Upper lobe of right lung (tissue), 1 donor: ENCODE measurements around the gene PDE9A. TPM values are rescaled to one million over a fixed set of nuclear protein-coding genes. Genes with fewer than 3 reads are reported as not detected.
A peak's percentile ranks its signal among the peaks of the same experiment; 100 is the strongest.

ENCODE experiments used
- ATAC-seq: fragments of 200-7000 bp; cut with Tn5 transposase; one replicate; pipeline ENCODE4 v1.9.1; 2020; ENCODE audit warnings: mild to moderate bottlenecking, moderate library complexity
- DNase-seq: peaks from one replicate; pipeline ENCODE4 v3.0.0-alpha.2; 2020
- H3K27ac ChIP-seq: fragments of 200-600 bp; one replicate; pipeline ENCODE4 v1.8.0; 2022
- H3K27me3 ChIP-seq: fragments of 200-600 bp; one replicate; pipeline ENCODE4 v1.8.0; 2022; ENCODE audit warnings: mild to moderate bottlenecking
- H3K36me3 ChIP-seq: fragments of 200-600 bp; one replicate; pipeline ENCODE4 v1.8.0; 2022
- H3K4me1 ChIP-seq: fragments of 200-600 bp; one replicate; pipeline ENCODE4 v1.8.0; 2022
- H3K4me3 ChIP-seq: fragments of 200-600 bp; one replicate; pipeline ENCODE4 v1.8.0; 2022; ENCODE audit warnings: mild to moderate bottlenecking
- H3K9me3 ChIP-seq: fragments of 200-600 bp; one replicate; pipeline ENCODE4 v1.8.0; 2022
- CTCF ChIP-seq: fragments of 200-600 bp; IDR thresholded peaks from one replicate; pipeline ENCODE4 v1.8.0; 2022; ENCODE audit warnings: antibody characterized with exemption
- intact Hi-C: fragments of 100-400 bp; cut with DNase I; formaldehyde crosslinking; loops from one replicate; pipeline ENCODE4 v1.11.0; 2022
- total RNA-seq: library from RNA; stranded (reverse); fragmentation: NEBNext Ultra II Directional; extraction: Animal tissue kit (Norgen Biotek cat#: 25700); gene quantifications from one replicate; pipeline ENCODE4 v1.2.1, GENCODE V29; 2021
- donor health status: DM: no; HTN: yes; CAD: no; lungs with severe emphysema.

The PDE9A gene
- total RNA-seq, 1 donor from 2014 or later, result 15.3 TPM

GRCh38 chr21:42777064-42777756 is 123.8 kb downstream of the PDE9A start:
- H3K27ac ChIP-seq, result no peak overlapping the region
- intact Hi-C loops, result no loop called here
- no peak overlapping the region for H3K4me3 ChIP-seq
- DNase-seq (no peak), ATAC-seq (peak; percentile 7)
- H3K36me3 ChIP-seq, result no peaks in the 10 kb centered on the region
- H3K4me1 ChIP-seq, result peaks cover 11% of the 10 kb centered on the region
- H3K9me3 ChIP-seq, result no peaks in the 10 kb centered on the region
- H3K27me3 ChIP-seq, result peaks cover 7% of the 10 kb centered on the region
- TF ChIP-seq CTCF, result no peak

DNA sequence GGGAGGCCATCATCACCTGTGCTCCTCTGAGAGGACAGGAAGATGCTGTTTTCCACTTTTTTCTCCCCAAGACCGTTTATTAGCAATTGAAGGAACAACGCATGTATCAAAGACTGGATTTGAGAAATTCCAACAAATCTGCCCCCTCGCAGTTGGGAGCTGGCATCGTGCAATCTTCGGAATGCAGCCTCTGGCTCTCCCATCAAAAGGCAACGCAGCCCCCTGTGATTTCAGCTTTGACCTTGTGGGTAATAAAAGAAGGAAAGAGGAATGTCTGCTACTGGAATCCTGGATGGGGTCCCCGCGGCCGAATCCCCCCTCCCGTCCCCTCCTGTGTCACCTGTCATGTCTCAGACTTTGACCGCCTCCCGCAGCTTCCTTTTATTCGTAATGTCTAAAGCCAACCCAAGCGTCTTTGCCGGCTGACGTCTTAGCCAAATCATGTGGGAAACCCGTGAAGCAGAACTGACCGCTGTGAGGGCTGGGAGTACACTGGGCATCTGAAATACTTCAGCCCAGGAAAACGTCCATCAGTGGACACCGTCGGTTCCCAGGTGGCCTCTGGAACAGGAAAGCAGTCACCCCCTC is 124.4 kb downstream of the PDE9A start:
- no peak for TF ChIP-seq CTCF
- intact Hi-C loops, result no loop called here
- Histone ChIP-seq H3K27ac (no peak overlapping the region), H3K9me3 (no peaks in the 10 kb centered on the region), H3K4me3 (no peak overlapping the region), H3K36me3 (no peaks in the 10 kb centered on the region), H3K4me1 (peaks cover 11% of the 10 kb centered on the region), H3K27me3 (peaks cover 7% of the 10 kb centered on the region)
- DNase-seq (no peak), ATAC-seq (peak; percentile 38)

DNA sequence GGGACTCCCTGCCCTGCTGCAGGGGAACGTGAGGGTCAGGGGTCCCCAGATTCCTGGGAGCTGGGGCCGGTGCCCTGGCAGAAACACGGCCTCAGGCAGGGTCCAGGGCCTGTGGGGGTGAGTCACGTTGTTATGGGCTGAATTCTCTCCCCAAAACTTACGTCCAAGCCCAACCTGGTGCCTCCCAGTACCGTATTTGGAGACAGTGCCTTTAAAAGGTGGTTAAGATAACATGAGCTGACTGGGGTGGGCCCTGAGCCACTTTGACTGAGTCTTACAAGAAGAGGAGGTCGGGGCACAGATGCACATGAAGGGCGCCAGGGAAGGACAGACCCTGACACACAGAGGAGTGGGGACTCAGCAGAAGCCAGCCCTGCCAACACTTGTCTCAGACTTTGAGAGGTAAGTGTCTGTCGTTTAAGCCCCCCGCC is 126.0 kb downstream of the PDE9A start:
- Histone ChIP-seq H3K27me3 (peaks cover 7% of the 10 kb centered on the region), H3K4me1 (peaks cover 19% of the 10 kb centered on the region), H3K27ac (no peak overlapping the region), H3K4me3 (no peak overlapping the region), H3K36me3 (no peaks in the 10 kb centered on the region), H3K9me3 (no peaks in the 10 kb centered on the region)
- DNase-seq (no peak), ATAC-seq (no peak)
- no peak for TF ChIP-seq CTCF
- intact Hi-C loops, result no loop called here

DNA sequence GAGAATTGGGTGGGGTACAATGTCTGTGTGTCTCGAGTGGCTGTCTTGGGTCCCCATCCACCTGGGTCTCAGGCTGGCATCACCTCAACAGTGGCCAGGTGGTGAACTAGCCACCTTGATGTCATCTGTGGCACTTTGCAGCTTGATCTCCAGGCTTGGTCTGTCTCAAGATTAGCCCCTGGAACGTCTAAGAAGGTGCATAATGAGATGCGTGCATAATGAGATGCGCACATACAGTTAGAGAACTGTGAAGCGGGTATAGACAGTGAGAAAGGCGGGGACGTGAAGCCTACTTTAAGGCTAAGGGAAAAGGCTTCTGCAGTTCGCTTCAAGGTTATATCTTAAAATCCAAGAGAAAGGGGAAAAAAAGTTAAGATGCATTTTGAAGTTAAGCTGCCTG is 127.2 kb downstream of the PDE9A start:
- no peak for TF ChIP-seq CTCF
- peaks cover 7% of the 10 kb centered on the region for H3K27me3 ChIP-seq
- no peaks in the 10 kb centered on the region for H3K36me3 ChIP-seq
- H3K9me3 ChIP-seq, result no peaks in the 10 kb centered on the region
- ATAC-seq, result no peak
- DNase-seq, result no peak
- peaks cover 19% of the 10 kb centered on the region for H3K4me1 ChIP-seq
- H3K27ac ChIP-seq, result no peak overlapping the region
- intact Hi-C loops, result no loop called here
- no peak overlapping the region for H3K4me3 ChIP-seq

GRCh38 chr21:42781150-42781970 is 127.9 kb downstream of the PDE9A start:
- intact Hi-C loops, result no loop called here
- Histone ChIP-seq H3K9me3 (no peaks in the 10 kb centered on the region), H3K27ac (no peak overlapping the region), H3K4me3 (peak overlapping the region; percentile 17), H3K36me3 (no peaks in the 10 kb centered on the region), H3K27me3 (peaks cover 7% of the 10 kb centered on the region), H3K4me1 (peaks cover 19% of the 10 kb centered on the region)
- DNase-seq, result peak; percentile 75
- peak; percentile 46 for ATAC-seq
- TF ChIP-seq CTCF, result no peak
